ENCODE results near the gene RASAL2. TPM values are rescaled to one million over a fixed set of nuclear protein-coding genes. Genes with fewer than 3 reads are reported as not detected.

The RASAL2 gene
- 1 to 10 TPM in 1 of 6 donors, under 1 TPM in 5; 0.11 to 2.1 (median 0.55) TPM for polyA plus RNA-seq (ENCODE audit: low read depth in 6 of 6)

GRCh38 chr1:178093951-178094738 is at the start of gene RASAL2:
Gene RASAL2 (plus strand): TSS chr1:178094104. CDS start chr1:178094493, 389 bp downstream.
- Mint-ChIP-seq H3K4me1 (peaks cover 13 to 24% (median 17%) of the 10 kb centered on the region in 3 donors), H3K27me3 (peaks cover 65 to 71% (median 66%) of the 10 kb centered on the region in 3 donors), H3K27ac (peak within 1 kb of the TSS in 2 of 6 donors; percentile 36 to 74), H3K9me3 (peaks cover 0 to 11% (median 5%) of the 10 kb centered on the region in 7 donors), H3K4me3 (peak within 1 kb of the TSS; percentile 80 to 92 (median 86)), H3K36me3 (peaks cover 0 to 6% of the 10 kb centered on the region in 2 donors)
- ATAC-seq (ENCODE audit: low read depth in 2 of 2): peak; percentile 52 to 54
- peak; percentile 14 for DNase-seq

GRCh38 chr1:178046591-178047270 is 47.2 kb upstream of the RASAL2 start:
- no peak for ATAC-seq (ENCODE audit: low read depth in 2 of 2)
- Mint-ChIP-seq H3K27me3 (peaks cover 3 to 13% (median 5%) of the 10 kb centered on the region in 3 donors), H3K4me1 (no peaks in the 10 kb centered on the region), H3K36me3 (no peaks in the 10 kb centered on the region), H3K9me3 (peaks cover 0 to 4% (median 0%) of the 10 kb centered on the region in 7 donors), H3K4me3 (no peak overlapping the region), H3K27ac (no peak overlapping the region)
- DNase-seq: no peak

GRCh38 chr1:178047403-178048093 is 46.4 kb upstream of the RASAL2 start:
- ATAC-seq (ENCODE audit: low read depth in 2 of 2): no peak
- DNase-seq: no peak
- no peaks in the 10 kb centered on the region for H3K9me3 Mint-ChIP-seq
- no peaks in the 10 kb centered on the region for H3K36me3 Mint-ChIP-seq
- H3K27ac Mint-ChIP-seq: no peak overlapping the region
- H3K4me1 Mint-ChIP-seq: no peaks in the 10 kb centered on the region
- H3K27me3 Mint-ChIP-seq: peaks cover 9 to 13% (median 12%) of the 10 kb centered on the region in 3 donors
- H3K4me3 Mint-ChIP-seq: no peak overlapping the region

GRCh38 chr1:178048426-178048825 is 45.5 kb upstream of the RASAL2 start:
- Mint-ChIP-seq H3K9me3 (no peaks in the 10 kb centered on the region), H3K4me3 (no peak overlapping the region), H3K27me3 (peaks cover 9 to 13% (median 12%) of the 10 kb centered on the region in 3 donors), H3K36me3 (no peaks in the 10 kb centered on the region), H3K4me1 (no peaks in the 10 kb centered on the region), H3K27ac (no peak overlapping the region)
- ATAC-seq (ENCODE audit: low read depth in 2 of 2) (no peak), DNase-seq (no peak)

- no peaks in the 10 kb centered on the region for H3K36me3 Mint-ChIP-seq
- peaks cover 9 to 13% (median 12%) of the 10 kb centered on the region in 3 donors for H3K27me3 Mint-ChIP-seq
- DNase-seq (no peak), ATAC-seq (ENCODE audit: low read depth in 2 of 2) (no peak)
- H3K4me1 Mint-ChIP-seq: no peaks in the 10 kb centered on the region
- H3K9me3 Mint-ChIP-seq: no peaks in the 10 kb centered on the region
- no peak overlapping the region for H3K27ac Mint-ChIP-seq
- no peak overlapping the region for H3K4me3 Mint-ChIP-seq
Observed at GRCh38 chr1:178048883-178049282, 45.0 kb upstream of the RASAL2 start.

GRCh38 chr1:178050084-178050483 is 43.8 kb upstream of the RASAL2 start:
- Mint-ChIP-seq H3K4me3 (no peak overlapping the region), H3K4me1 (no peaks in the 10 kb centered on the region), H3K27me3 (peaks cover 9 to 13% (median 12%) of the 10 kb centered on the region in 3 donors)

GRCh38 chr1:178051071-178051470 is 42.8 kb upstream of the RASAL2 start:
- H3K9me3 Mint-ChIP-seq: no peaks in the 10 kb centered on the region
- DNase-seq (no peak), ATAC-seq (ENCODE audit: low read depth in 2 of 2) (no peak)
- H3K27ac Mint-ChIP-seq: no peak overlapping the region
- peaks cover 2 to 3% (median 3%) of the 10 kb centered on the region in 3 donors for H3K4me1 Mint-ChIP-seq
- H3K27me3 Mint-ChIP-seq: peaks cover 9 to 13% (median 12%) of the 10 kb centered on the region in 3 donors
- H3K4me3 Mint-ChIP-seq: no peak overlapping the region
- H3K36me3 Mint-ChIP-seq: no peaks in the 10 kb centered on the region

More at GRCh38 chr1:178050084-178050483, 43.8 kb upstream of the RASAL2 start:
- no peaks in the 10 kb centered on the region for H3K36me3 Mint-ChIP-seq
- no peaks in the 10 kb centered on the region for H3K9me3 Mint-ChIP-seq
- ATAC-seq (ENCODE audit: low read depth in 2 of 2) (no peak), DNase-seq (no peak)
- H3K27ac Mint-ChIP-seq: no peak overlapping the region

GRCh38 chr1:178052650-178053461 is 41.0 kb upstream of the RASAL2 start:
- Mint-ChIP-seq H3K27ac (no peak overlapping the region), H3K27me3 (peaks cover 9 to 13% (median 12%) of the 10 kb centered on the region in 3 donors), H3K4me3 (no peak overlapping the region), H3K9me3 (no peaks in the 10 kb centered on the region), H3K4me1 (peaks cover 4 to 7% (median 6%) of the 10 kb centered on the region in 3 donors), H3K36me3 (no peaks in the 10 kb centered on the region)
- DNase-seq (no peak), ATAC-seq (ENCODE audit: low read depth in 2 of 2) (no peak)

GRCh38 chr1:178055093-178055492 is 38.8 kb upstream of the RASAL2 start:
- Mint-ChIP-seq H3K27me3 (peaks cover 9 to 23% (median 13%) of the 10 kb centered on the region in 3 donors), H3K9me3 (peaks cover 0 to 4% (median 0%) of the 10 kb centered on the region in 7 donors), H3K27ac (no peak overlapping the region), H3K36me3 (no peaks in the 10 kb centered on the region), H3K4me3 (no peak overlapping the region), H3K4me1 (peaks cover 4 to 7% (median 6%) of the 10 kb centered on the region in 3 donors)
- ATAC-seq (ENCODE audit: low read depth in 2 of 2) (no peak), DNase-seq (no peak)

- H3K27ac Mint-ChIP-seq: no peak overlapping the region
- H3K4me3 Mint-ChIP-seq: peak overlapping the region in 1 of 8 donors; percentile 2
- ATAC-seq (ENCODE audit: low read depth in 2 of 2) (peak in 1 of 2 donors; percentile 60), DNase-seq (no peak)
- H3K9me3 Mint-ChIP-seq: peaks cover 0 to 4% (median 0%) of the 10 kb centered on the region in 7 donors
- H3K36me3 Mint-ChIP-seq: no peaks in the 10 kb centered on the region
- peaks cover 4 to 7% (median 6%) of the 10 kb centered on the region in 3 donors for H3K4me1 Mint-ChIP-seq
- H3K27me3 Mint-ChIP-seq: peaks cover 9 to 25% (median 10%) of the 10 kb centered on the region in 3 donors
Observed at GRCh38 chr1:178055779-178056471, 38.0 kb upstream of the RASAL2 start.

- ATAC-seq (ENCODE audit: low read depth in 2 of 2) (no peak), DNase-seq (no peak)
- Mint-ChIP-seq H3K4me3 (no peak overlapping the region), H3K27ac (no peak overlapping the region), H3K9me3 (peaks cover 0 to 4% (median 0%) of the 10 kb centered on the region in 7 donors), H3K27me3 (peaks cover 3 to 20% (median 4%) of the 10 kb centered on the region in 3 donors), H3K36me3 (no peaks in the 10 kb centered on the region), H3K4me1 (peaks cover 4 to 7% (median 6%) of the 10 kb centered on the region in 3 donors)
Observed at GRCh38 chr1:178057141-178057765, 36.7 kb upstream of the RASAL2 start.
